ENCODE measurements around the gene RPTOR.

Gene RPTOR

DNA sequence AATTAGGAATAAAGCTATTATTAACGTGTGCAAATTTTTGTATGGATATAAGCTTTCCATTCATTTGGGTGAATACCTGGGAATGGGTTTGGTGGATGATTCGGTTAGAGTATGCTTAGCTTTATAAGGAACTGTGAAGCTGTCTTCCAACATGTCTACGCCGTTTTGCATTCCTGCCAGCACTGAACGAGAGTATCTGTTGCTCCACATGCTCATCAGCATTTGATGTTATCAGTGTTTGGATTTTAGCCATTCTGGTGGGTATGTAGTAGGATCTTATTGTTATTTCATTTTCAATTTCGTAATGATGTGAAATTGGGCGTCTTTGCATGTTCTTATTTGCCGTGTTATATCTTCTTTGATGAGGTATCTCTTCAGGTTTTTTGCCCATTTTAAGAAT, 168.0 kb downstream of the RPTOR start:
- TF ChIP-seq EZH2 (IDR thresholded peaks at IDR 0.05; ENCODE audit: borderline replicate concordance, low read depth, low read length, severe bottlenecking): no peak

DNA sequence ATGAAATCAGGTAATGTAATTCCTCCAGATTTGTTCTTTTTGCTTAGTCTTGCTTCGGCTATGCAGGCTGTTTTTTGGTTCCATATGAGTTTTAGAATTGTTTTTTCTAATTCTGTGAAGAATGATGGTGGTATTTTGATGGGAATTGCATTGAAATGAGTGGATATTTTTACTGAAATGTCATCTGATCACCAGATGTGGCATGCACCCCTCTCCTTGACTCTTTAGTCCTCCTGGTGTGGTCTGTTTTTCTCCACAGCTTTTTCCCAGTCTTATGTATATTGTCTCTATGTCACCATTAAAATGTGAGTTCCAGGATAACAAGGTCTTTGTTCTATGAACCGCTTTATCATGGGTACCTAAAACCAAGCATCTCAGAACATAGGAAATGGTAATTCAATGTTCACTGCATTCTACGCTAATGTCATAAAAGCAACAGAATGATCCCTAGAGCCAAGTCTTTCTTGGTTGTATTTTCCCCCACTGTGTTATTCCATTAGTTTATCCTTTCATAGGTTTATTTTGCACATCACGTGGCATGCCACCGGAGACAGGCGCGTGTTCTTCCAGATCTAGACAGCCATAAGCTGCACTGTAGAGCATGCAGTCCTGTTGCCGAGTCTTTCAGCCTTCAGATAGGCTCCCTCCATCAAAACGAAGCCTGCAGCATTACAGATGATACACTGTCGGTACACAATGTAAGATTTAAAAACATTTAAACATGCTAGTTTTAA, 172.5 kb downstream of the RPTOR start:
- no peaks in the 10 kb centered on the region for H3K27me3 ChIP-seq (ENCODE audit: insufficient read depth, low read length, poor library complexity)
- ATAC-seq (ENCODE audit: insufficient read depth, low read depth) (no peak), DNase-seq (no peak)
- TF ChIP-seq, protein P1, sequence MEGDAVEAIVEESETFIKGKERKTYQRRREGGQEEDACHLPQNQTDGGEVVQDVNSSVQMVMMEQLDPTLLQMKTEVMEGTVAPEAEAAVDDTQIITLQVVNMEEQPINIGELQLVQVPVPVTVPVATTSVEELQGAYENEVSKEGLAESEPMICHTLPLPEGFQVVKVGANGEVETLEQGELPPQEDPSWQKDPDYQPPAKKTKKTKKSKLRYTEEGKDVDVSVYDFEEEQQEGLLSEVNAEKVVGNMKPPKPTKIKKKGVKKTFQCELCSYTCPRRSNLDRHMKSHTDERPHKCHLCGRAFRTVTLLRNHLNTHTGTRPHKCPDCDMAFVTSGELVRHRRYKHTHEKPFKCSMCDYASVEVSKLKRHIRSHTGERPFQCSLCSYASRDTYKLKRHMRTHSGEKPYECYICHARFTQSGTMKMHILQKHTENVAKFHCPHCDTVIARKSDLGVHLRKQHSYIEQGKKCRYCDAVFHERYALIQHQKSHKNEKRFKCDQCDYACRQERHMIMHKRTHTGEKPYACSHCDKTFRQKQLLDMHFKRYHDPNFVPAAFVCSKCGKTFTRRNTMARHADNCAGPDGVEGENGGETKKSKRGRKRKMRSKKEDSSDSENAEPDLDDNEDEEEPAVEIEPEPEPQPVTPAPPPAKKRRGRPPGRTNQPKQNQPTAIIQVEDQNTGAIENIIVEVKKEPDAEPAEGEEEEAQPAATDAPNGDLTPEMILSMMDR (IDR thresholded peaks at IDR 0.05; ENCODE audit: borderline replicate concordance, extremely low read depth, low read length, poor library complexity, severe bottlenecking): no peak
- TF ChIP-seq EZH2 (IDR thresholded peaks at IDR 0.05; ENCODE audit: borderline replicate concordance, low read depth, low read length, severe bottlenecking): no peak
- H3K4me1 ChIP-seq (ENCODE audit: insufficient read depth, low read length): peaks cover 32% of the 10 kb centered on the region
- peaks cover 7% of the 10 kb centered on the region; the same call in 1 of the 2 replicates for H4K20me1 ChIP-seq (ENCODE audit: insufficient read depth, low read length)
- H3K9me3 ChIP-seq (ENCODE audit: insufficient read depth, low read length, severe bottlenecking): no peaks in the 10 kb centered on the region
- no peak overlapping the region for H3K9ac ChIP-seq (ENCODE audit: low read depth, low read length)
- no peak overlapping the region for H2AFZ ChIP-seq (ENCODE audit: low read depth, low read length)
- H3K36me3 ChIP-seq (ENCODE audit: insufficient read depth, low read length): no peaks in the 10 kb centered on the region
- peaks cover 76% of the 10 kb centered on the region for H3K79me2 ChIP-seq (ENCODE audit: insufficient read depth, low read length)
- no peak overlapping the region; the same call in 1 of the 2 replicates for H3K27ac ChIP-seq (ENCODE audit: low read length)
- no peak overlapping the region for H3K4me3 ChIP-seq (ENCODE audit: low read depth in 1 of 2, low read length in 2 of 2)
- H3K4me2 ChIP-seq (ENCODE audit: insufficient read depth, low read length): no peak overlapping the region

More for the DNA sequence above, 168.0 kb downstream of the RPTOR start:
- Histone ChIP-seq H3K79me2 (ENCODE audit: insufficient read depth, low read length) (peaks cover 69% of the 10 kb centered on the region), H3K27me3 (ENCODE audit: insufficient read depth, low read length, poor library complexity) (no peaks in the 10 kb centered on the region), H3K4me2 (ENCODE audit: insufficient read depth, low read length) (no peak overlapping the region), H3K4me1 (ENCODE audit: insufficient read depth, low read length) (peaks cover under 1% of the 10 kb centered on the region; the same call in 1 of the 2 replicates), H3K9me3 (ENCODE audit: insufficient read depth, low read length, severe bottlenecking) (no peaks in the 10 kb centered on the region), H3K36me3 (ENCODE audit: insufficient read depth, low read length) (peaks cover 18% of the 10 kb centered on the region), H4K20me1 (ENCODE audit: insufficient read depth, low read length) (peaks cover 4% of the 10 kb centered on the region; the same call in 1 of the 2 replicates), H3K9ac (ENCODE audit: low read depth, low read length) (no peak overlapping the region), H3K27ac (ENCODE audit: low read length) (no peak overlapping the region), H2AFZ (ENCODE audit: low read depth, low read length) (no peak overlapping the region), H3K4me3 (ENCODE audit: low read depth in 1 of 2, low read length in 2 of 2) (no peak overlapping the region)
- no peak for DNase-seq
- no peak for ATAC-seq (ENCODE audit: insufficient read depth, low read depth)

DNA sequence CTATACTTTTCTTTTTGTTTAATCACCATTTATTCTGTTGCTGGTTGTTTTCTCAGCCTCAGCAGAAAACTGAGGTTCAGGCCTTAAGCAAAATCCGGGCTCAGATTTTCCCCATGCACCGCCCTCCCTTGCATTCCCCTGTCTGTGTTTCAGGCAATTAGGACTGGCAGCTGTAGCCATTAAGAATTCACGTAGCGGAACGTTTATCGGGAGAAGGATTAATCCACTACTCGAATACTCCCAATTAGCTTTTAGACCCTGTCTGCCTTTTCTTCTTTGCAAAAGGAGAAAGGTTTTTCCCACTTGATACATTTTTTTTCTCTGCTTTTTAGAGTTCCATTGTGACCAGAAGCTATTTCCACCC, 173.1 kb downstream of the RPTOR start:
- H3K4me1 ChIP-seq (ENCODE audit: insufficient read depth, low read length): peaks cover 32% of the 10 kb centered on the region
- H2AFZ ChIP-seq (ENCODE audit: low read depth, low read length): no peak overlapping the region
- no peaks in the 10 kb centered on the region for H3K9me3 ChIP-seq (ENCODE audit: insufficient read depth, low read length, severe bottlenecking)
- DNase-seq: no peak
- H3K9ac ChIP-seq (ENCODE audit: low read depth, low read length): no peak overlapping the region; the same call in 1 of the 2 replicates
- no peak for TF ChIP-seq EZH2 (IDR thresholded peaks at IDR 0.05; ENCODE audit: borderline replicate concordance, low read depth, low read length, severe bottlenecking)
- TF ChIP-seq, protein P1 (IDR thresholded peaks at IDR 0.05; ENCODE audit: borderline replicate concordance, extremely low read depth, low read length, poor library complexity, severe bottlenecking): no peak
- no peaks in the 10 kb centered on the region for H3K36me3 ChIP-seq (ENCODE audit: insufficient read depth, low read length)
- H3K27me3 ChIP-seq (ENCODE audit: insufficient read depth, low read length, poor library complexity): no peaks in the 10 kb centered on the region
- H3K4me3 ChIP-seq (ENCODE audit: low read depth in 1 of 2, low read length in 2 of 2): no peak overlapping the region
- peaks cover 8% of the 10 kb centered on the region; the same call in 1 of the 2 replicates for H4K20me1 ChIP-seq (ENCODE audit: insufficient read depth, low read length)
- peaks cover 76% of the 10 kb centered on the region for H3K79me2 ChIP-seq (ENCODE audit: insufficient read depth, low read length)
- ATAC-seq (ENCODE audit: insufficient read depth, low read depth): no peak
- no peak overlapping the region for H3K4me2 ChIP-seq (ENCODE audit: insufficient read depth, low read length)
- peak overlapping the region; percentile 16; the same call in 1 of the 2 replicates for H3K27ac ChIP-seq (ENCODE audit: low read length)

DNA sequence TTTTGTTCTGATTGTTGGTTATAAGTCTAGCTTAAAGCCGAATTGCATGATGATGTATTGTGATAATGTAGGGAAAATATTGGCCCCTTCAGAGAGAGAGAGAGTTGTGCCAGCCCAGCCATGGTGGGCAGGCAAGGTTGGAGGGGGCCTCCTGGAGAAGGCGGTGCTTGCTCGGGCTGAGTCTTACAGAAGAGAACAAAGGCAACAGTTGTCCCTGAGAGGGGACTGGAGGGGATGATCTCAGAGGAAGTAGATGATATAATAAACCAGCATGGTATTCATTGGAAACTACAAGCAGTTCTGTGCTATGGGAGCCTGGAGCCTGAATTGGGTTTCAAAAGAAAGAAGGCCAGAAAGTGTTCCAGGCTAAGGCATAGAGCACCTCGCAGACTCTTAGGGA, 173.8 kb downstream of the RPTOR start:
- Histone ChIP-seq H3K9ac (ENCODE audit: low read depth, low read length) (no peak overlapping the region), H4K20me1 (ENCODE audit: insufficient read depth, low read length) (peaks cover 11% of the 10 kb centered on the region; the same call in 1 of the 2 replicates), H3K36me3 (ENCODE audit: insufficient read depth, low read length) (no peaks in the 10 kb centered on the region), H3K9me3 (ENCODE audit: insufficient read depth, low read length, severe bottlenecking) (no peaks in the 10 kb centered on the region), H3K4me1 (ENCODE audit: insufficient read depth, low read length) (peaks cover 32% of the 10 kb centered on the region), H3K4me3 (ENCODE audit: low read depth in 1 of 2, low read length in 2 of 2) (no peak overlapping the region), H3K27ac (ENCODE audit: low read length) (peak overlapping the region; percentile 43; the same call in 1 of the 2 replicates), H3K4me2 (ENCODE audit: insufficient read depth, low read length) (no peak overlapping the region), H3K27me3 (ENCODE audit: insufficient read depth, low read length, poor library complexity) (no peaks in the 10 kb centered on the region), H3K79me2 (ENCODE audit: insufficient read depth, low read length) (peaks cover 77% of the 10 kb centered on the region), H2AFZ (ENCODE audit: low read depth, low read length) (no peak overlapping the region)
- DNase-seq: peak; percentile 29
- peak; percentile 76 for ATAC-seq (ENCODE audit: insufficient read depth, low read depth)
- no peak for TF ChIP-seq EZH2 (IDR thresholded peaks at IDR 0.05; ENCODE audit: borderline replicate concordance, low read depth, low read length, severe bottlenecking)
- TF ChIP-seq, protein P1 (IDR thresholded peaks at IDR 0.05; ENCODE audit: borderline replicate concordance, extremely low read depth, low read length, poor library complexity, severe bottlenecking): no peak
